ENCODE measurements around the gene PTPRA.

DNA sequence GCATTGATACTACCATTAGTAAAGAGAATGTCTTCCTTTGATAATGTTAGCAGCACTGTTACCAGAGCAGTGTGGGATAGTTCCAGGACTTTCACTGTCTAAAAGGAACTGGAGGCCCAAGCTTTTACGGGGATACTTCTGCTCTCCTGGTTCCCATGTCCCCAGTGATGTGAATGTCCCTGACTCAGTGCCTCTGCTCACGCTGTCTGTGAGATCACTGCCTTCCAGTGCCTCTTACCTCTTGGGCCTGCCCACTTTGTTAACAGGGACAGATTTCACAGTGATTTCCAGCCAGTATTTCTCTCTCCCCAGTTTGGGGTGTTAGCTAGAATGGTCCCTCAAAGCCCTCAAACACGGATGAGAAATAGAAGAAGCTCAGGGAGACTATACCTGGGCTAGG, 14.4 kb downstream of the PTPRA start:
- TF ChIP-seq, protein P1, sequence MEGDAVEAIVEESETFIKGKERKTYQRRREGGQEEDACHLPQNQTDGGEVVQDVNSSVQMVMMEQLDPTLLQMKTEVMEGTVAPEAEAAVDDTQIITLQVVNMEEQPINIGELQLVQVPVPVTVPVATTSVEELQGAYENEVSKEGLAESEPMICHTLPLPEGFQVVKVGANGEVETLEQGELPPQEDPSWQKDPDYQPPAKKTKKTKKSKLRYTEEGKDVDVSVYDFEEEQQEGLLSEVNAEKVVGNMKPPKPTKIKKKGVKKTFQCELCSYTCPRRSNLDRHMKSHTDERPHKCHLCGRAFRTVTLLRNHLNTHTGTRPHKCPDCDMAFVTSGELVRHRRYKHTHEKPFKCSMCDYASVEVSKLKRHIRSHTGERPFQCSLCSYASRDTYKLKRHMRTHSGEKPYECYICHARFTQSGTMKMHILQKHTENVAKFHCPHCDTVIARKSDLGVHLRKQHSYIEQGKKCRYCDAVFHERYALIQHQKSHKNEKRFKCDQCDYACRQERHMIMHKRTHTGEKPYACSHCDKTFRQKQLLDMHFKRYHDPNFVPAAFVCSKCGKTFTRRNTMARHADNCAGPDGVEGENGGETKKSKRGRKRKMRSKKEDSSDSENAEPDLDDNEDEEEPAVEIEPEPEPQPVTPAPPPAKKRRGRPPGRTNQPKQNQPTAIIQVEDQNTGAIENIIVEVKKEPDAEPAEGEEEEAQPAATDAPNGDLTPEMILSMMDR (IDR thresholded peaks at IDR 0.05; ENCODE audit: insufficient read depth, low read depth, low read length), result no peak
- TF ChIP-seq EZH2 (IDR thresholded peaks at IDR 0.05; ENCODE audit: insufficient read depth, low read length), result no peak

All from astrocyte (in vitro differentiated cells and primary cell).